Neuronal stem cell (in vitro differentiated cells): ENCODE results near the gene TRIM62.

ENCODE experiments used
- DNase-seq: peaks from one replicate; pipeline ENCODE4 v3.0.0-alpha.2; 2013; ENCODE audit warnings: low spot score
- H2AFZ ChIP-seq: one replicate; pipeline ENCODE4 v1.6.1; 2013; ENCODE audit warnings: mild to moderate bottlenecking, low read length, inconsistent platforms
- H2AK5ac ChIP-seq: 2 replicates; pipeline ENCODE4 v1.6.1; 2013; ENCODE audit warnings: low read depth, mild to moderate bottlenecking, inconsistent platforms, low read length, moderate library complexity, mixed read lengths
- H2BK120ac ChIP-seq: 2 replicates; pipeline ENCODE4 v1.6.1; 2013; ENCODE audit warnings: low read depth, mild to moderate bottlenecking, inconsistent platforms, low read length, moderate library complexity, mixed read lengths
- H2BK12ac ChIP-seq: one replicate; pipeline ENCODE4 v1.6.1; 2013; ENCODE audit warnings: low read length, inconsistent platforms
- H2BK15ac ChIP-seq: 2 replicates; pipeline ENCODE4 v1.6.1; 2013; ENCODE audit warnings: mild to moderate bottlenecking, low read length, inconsistent platforms, mixed read lengths
- H2BK5ac ChIP-seq: one replicate; pipeline ENCODE4 v1.6.1; 2013; ENCODE audit warnings: inconsistent platforms, mild to moderate bottlenecking, low read length, moderate library complexity
- H3K14ac ChIP-seq: one replicate; pipeline ENCODE4 v1.6.1; 2013; ENCODE audit warnings: low read length, inconsistent platforms
- H3K18ac ChIP-seq: 2 replicates; pipeline ENCODE4 v1.6.1; 2013; ENCODE audit warnings: low read length, inconsistent platforms
- H3K23ac ChIP-seq: 2 replicates; pipeline ENCODE4 v1.6.1; 2013; ENCODE audit warnings: low read depth, mild to moderate bottlenecking, mixed read lengths, low read length, inconsistent platforms; ENCODE audit not compliant: poor library complexity
- H3K27ac ChIP-seq: replicated peaks from 3 replicates; pipeline ENCODE4 v1.5.1; 2013; ENCODE audit warnings: low read length, inconsistent platforms
- H3K27me3 ChIP-seq, 3 experiments: 2 replicates each; pipeline ENCODE4 v1.6.1; 2013; ENCODE audit warnings: low read length in 3 of 3, mild to moderate bottlenecking in 2 of 3, inconsistent platforms in 1 of 3, low read depth in 1 of 3, mixed read lengths in 1 of 3, moderate library complexity in 1 of 3; ENCODE audit not compliant: control insufficient read depth in 3 of 3, insufficient read depth in 3 of 3
- H3K36me3 ChIP-seq, 2 donors: replicated peaks in 1 of 2; 2 replicates each; pipeline ENCODE4 v1.6.1; 2013; ENCODE audit warnings: low read length in 2 of 2; ENCODE audit not compliant: control insufficient read depth in 2 of 2, insufficient read depth in 2 of 2
- H3K4ac ChIP-seq: 2 replicates; pipeline ENCODE4 v1.6.1; 2013; ENCODE audit warnings: inconsistent platforms, mild to moderate bottlenecking, low read length, moderate library complexity
- H3K4me1 ChIP-seq, 2 donors: 1 replicate in 1 of 2; 2 replicates in 1 of 2; pipeline ENCODE4 v1.6.1; 2013; ENCODE audit warnings: low read length in 2 of 2, low read depth in 1 of 2; ENCODE audit not compliant: control insufficient read depth in 2 of 2, insufficient read depth in 1 of 2
- H3K4me2 ChIP-seq: one replicate; pipeline ENCODE4 v1.6.1; 2013; ENCODE audit warnings: mild to moderate bottlenecking, low read length, inconsistent platforms; ENCODE audit not compliant: insufficient read depth, poor library complexity, severe bottlenecking
- H3K4me3 ChIP-seq, 2 donors: 2 replicates each; pipeline ENCODE4 v1.5.1; 2013; ENCODE audit warnings: low read length in 2 of 2, mild to moderate bottlenecking in 2 of 2, inconsistent platforms in 1 of 2, moderate library complexity in 1 of 2
- H3K79me1 ChIP-seq: one replicate; pipeline ENCODE4 v1.6.1; 2013; ENCODE audit warnings: low read depth, mild to moderate bottlenecking, inconsistent platforms, low read length, moderate library complexity
- H3K9ac ChIP-seq: one replicate; pipeline ENCODE4 v1.6.1; 2013; ENCODE audit warnings: mild to moderate bottlenecking, low read depth, low read length, inconsistent platforms; ENCODE audit not compliant: poor library complexity
- H3K9me3 ChIP-seq, 2 donors: replicated peaks in 1 of 2; 2 replicates each; pipeline versions ENCODE3 to v1.6.1; 2013; ENCODE audit warnings: low read length in 2 of 2, mild to moderate bottlenecking in 2 of 2, inconsistent platforms in 1 of 2, low read depth in 1 of 2, mixed read lengths in 1 of 2, moderate library complexity in 1 of 2; ENCODE audit not compliant: control insufficient read depth in 2 of 2, insufficient read depth in 1 of 2
- H4K8ac ChIP-seq: one replicate; pipeline ENCODE4 v1.6.1; 2013; ENCODE audit warnings: low read depth, mild to moderate bottlenecking, inconsistent platforms, low read length, moderate library complexity
- H4K91ac ChIP-seq: one replicate; pipeline ENCODE4 v1.6.1; 2013; ENCODE audit warnings: low read length, low read depth, mild to moderate bottlenecking, inconsistent platforms; ENCODE audit not compliant: poor library complexity
- WGBS, 2 donors: extraction: QIAGEN DNeasy Blood & Tissue Kit; methylation state at CpG; one replicate each; pipeline ENCODE4 v1.1.7; 2013; ENCODE audit warnings: missing lambda C conversion rate in 2 of 2, mixed read lengths in 1 of 2; ENCODE audit not compliant: insufficient read length in 2 of 2, insufficient replicate concordance in 1 of 2; ENCODE audit errors: extremely low coverage in 2 of 2; 5-methylcytosine and 5-hydroxymethylcytosine counted together

TRIM62 gene

DNA sequence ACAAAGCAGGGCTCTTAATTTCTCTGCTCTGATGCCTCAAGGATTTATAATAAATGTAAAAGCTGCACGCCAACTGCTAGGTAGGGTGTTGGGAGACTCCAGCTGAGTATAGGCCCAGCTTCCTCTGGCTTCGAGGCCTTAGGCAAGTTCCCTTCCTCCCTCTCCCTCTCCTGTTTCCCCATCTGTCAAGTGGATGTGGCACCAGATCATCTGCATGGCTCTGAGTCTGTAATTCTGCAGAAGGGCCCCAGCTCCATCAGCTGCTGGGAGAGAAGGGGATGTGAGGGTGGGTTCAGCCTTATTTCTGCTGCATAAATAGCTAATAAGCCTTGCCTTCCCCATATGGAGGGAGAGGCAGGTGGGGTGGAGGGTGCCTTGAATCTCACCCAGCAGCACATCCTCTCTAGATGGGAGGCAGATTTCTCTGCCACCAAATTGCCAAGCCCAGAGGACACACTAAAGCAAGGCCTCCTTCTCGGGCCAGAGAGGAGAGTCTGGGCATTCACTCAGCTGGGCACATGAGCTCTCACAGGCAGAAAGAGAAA lies 3.8 kb downstream of the TRIM62 start:
- H2BK15ac ChIP-seq = no peak overlapping the region
- H3K23ac ChIP-seq = peak overlapping the region; percentile 27
- no peak overlapping the region for H3K9ac ChIP-seq
- H2BK12ac ChIP-seq = no peak overlapping the region
- no peak overlapping the region for H2BK120ac ChIP-seq
- peaks cover 0 to 56% of the 10 kb centered on the region in 2 donors for H3K36me3 ChIP-seq
- no peak overlapping the region for H3K4me3 ChIP-seq
- H3K27ac ChIP-seq = no peak overlapping the region
- H3K18ac ChIP-seq = no peak overlapping the region
- no peak for DNase-seq
- H2AFZ ChIP-seq = no peak overlapping the region
- H3K4me2 ChIP-seq = no peak overlapping the region
- H3K27me3 ChIP-seq = no peaks in the 10 kb centered on the region
- H3K79me1 ChIP-seq = no peaks in the 10 kb centered on the region
- peaks cover 13 to 15% of the 10 kb centered on the region in 2 donors for H3K4me1 ChIP-seq
- peaks cover 0 to 1% of the 10 kb centered on the region in 2 donors for H3K9me3 ChIP-seq
- H4K8ac ChIP-seq = no peak overlapping the region
- no peak overlapping the region for H3K14ac ChIP-seq
- H4K91ac ChIP-seq = no peak overlapping the region
- H2BK5ac ChIP-seq = no peak overlapping the region
- no peak overlapping the region for H2AK5ac ChIP-seq
- no peak overlapping the region for H3K4ac ChIP-seq
- WGBS, 2 donors = no CpG with 5 or more reads among the region's 3 CpGs

DNA sequence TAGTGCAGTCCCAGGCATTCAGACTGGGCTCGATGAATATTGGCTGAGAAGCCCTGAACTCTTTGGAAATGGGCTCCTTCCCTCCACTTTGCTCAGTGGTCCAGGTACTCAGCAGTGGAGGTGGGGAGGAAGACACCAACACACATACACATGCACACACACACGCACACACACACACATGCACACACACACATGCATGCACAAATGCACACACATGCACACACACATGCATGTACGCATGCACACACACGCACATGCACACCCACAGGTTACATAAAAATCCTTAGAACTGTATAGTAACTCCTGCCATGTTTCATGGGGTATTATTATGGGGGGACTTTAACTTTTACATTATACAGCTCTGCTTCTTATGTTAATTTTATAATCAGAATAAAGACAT lies 5.0 kb downstream of the TRIM62 start:
- Histone ChIP-seq H2BK12ac (no peak overlapping the region), H4K8ac (no peak overlapping the region), H4K91ac (no peak overlapping the region), H3K27ac (no peak overlapping the region), H3K4me2 (no peak overlapping the region), H2BK5ac (no peak overlapping the region), H3K9ac (no peak overlapping the region), H3K36me3 (peaks cover 0 to 56% of the 10 kb centered on the region in 2 donors), H2AK5ac (no peak overlapping the region), H3K27me3 (no peaks in the 10 kb centered on the region), H3K4ac (no peak overlapping the region), H2BK120ac (no peak overlapping the region), H3K14ac (no peak overlapping the region), H3K79me1 (no peaks in the 10 kb centered on the region), H3K23ac (no peak overlapping the region), H3K4me3 (peak overlapping the region in 1 of 2 donors; percentile 55), H3K4me1 (peaks cover 4 to 8% of the 10 kb centered on the region in 2 donors), H2AFZ (no peak overlapping the region), H3K18ac (no peak overlapping the region), H3K9me3 (peaks cover 0 to 1% of the 10 kb centered on the region in 2 donors), H2BK15ac (no peak overlapping the region)
- DNase-seq = no peak
- no CpG with 5 or more reads among the region's 4 CpGs for WGBS, 2 donors

DNA sequence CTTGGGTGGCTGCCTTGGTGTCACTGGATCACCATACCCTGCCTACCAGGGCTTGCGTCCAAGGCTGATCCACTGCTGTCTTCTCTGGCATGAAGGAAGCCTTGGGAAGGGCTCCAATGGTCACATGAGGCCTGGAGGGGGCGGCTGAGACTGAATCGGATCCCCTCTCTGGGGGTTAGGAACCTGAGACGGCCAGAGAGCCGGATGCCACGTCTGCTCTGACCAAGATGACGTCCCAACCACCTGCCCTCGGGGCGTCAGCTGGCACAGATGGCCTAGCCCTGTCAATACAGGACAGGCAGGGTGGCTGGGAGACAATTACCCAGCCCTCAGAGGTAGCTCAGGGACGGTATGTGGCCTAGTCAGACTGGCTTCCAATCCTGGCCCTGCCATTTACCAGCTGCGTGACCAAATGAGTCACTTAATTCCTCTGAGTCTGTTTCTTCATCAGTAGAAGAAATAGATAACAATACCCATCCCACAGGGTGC lies 5.4 kb downstream of the TRIM62 start:
- H3K9me3 ChIP-seq = peaks cover 0 to 1% of the 10 kb centered on the region in 2 donors
- H3K4ac ChIP-seq = no peak overlapping the region
- no peak overlapping the region for H2AFZ ChIP-seq
- H3K4me1 ChIP-seq = peaks cover 4 to 8% of the 10 kb centered on the region in 2 donors
- H2BK5ac ChIP-seq = no peak overlapping the region
- H3K18ac ChIP-seq = peak overlapping the region; percentile 57
- H2BK15ac ChIP-seq = no peak overlapping the region
- H3K4me3 ChIP-seq = no peak overlapping the region
- peaks cover 0 to 57% of the 10 kb centered on the region in 2 donors for H3K36me3 ChIP-seq
- no peak overlapping the region for H2BK12ac ChIP-seq
- H2BK120ac ChIP-seq = no peak overlapping the region
- no peak overlapping the region for H3K9ac ChIP-seq
- no peak overlapping the region for H3K23ac ChIP-seq
- no peak overlapping the region for H4K8ac ChIP-seq
- H3K14ac ChIP-seq = no peak overlapping the region
- H3K27me3 ChIP-seq = no peaks in the 10 kb centered on the region
- H2AK5ac ChIP-seq = peak overlapping the region; percentile 68
- no peaks in the 10 kb centered on the region for H3K79me1 ChIP-seq
- WGBS, 2 donors = no CpG with 5 or more reads among the region's 11 CpGs
- no peak overlapping the region for H3K27ac ChIP-seq
- DNase-seq = no peak
- H3K4me2 ChIP-seq = no peak overlapping the region
- H4K91ac ChIP-seq = no peak overlapping the region

DNA sequence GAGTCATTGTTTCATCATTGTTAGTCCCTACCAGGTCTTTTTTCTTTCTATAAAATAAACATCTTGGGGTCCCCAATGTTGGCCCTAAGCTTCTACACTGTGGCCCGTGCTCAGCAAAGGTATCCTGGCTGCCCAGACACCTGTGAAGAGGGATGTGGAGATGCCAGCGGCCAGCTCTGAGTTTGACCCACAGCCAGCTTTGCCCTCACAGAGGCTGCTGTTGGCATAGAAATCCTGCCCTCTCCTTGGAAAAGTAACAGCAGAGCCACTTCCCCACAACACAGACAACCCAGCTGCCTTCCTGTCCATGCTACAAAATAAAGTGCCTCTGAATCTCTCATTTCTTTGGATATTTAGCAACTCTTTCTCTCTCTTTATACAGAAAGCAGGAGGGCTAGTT lies 6.0 kb downstream of the TRIM62 start:
- Histone ChIP-seq H3K9ac (no peak overlapping the region), H3K4me3 (no peak overlapping the region), H3K79me1 (no peaks in the 10 kb centered on the region), H2BK5ac (no peak overlapping the region), H4K8ac (no peak overlapping the region), H2BK120ac (no peak overlapping the region), H3K27ac (no peak overlapping the region), H2BK12ac (no peak overlapping the region), H3K4me1 (peaks cover 4 to 6% of the 10 kb centered on the region in 2 donors), H2BK15ac (no peak overlapping the region), H3K18ac (no peak overlapping the region), H3K27me3 (no peaks in the 10 kb centered on the region), H3K36me3 (peaks cover 0 to 63% of the 10 kb centered on the region in 2 donors), H3K9me3 (peaks cover 0 to 1% of the 10 kb centered on the region in 2 donors), H2AFZ (no peak overlapping the region), H3K14ac (no peak overlapping the region), H3K4me2 (no peak overlapping the region), H4K91ac (no peak overlapping the region), H3K4ac (no peak overlapping the region), H3K23ac (no peak overlapping the region), H2AK5ac (no peak overlapping the region)
- no peak for DNase-seq
- WGBS, 2 donors = no CpG with 5 or more reads among the region's 2 CpGs
